Stimulated activated naive CD4-positive, alpha-beta T cell treated with Interleukin-2 at 50 U/mL for 16 hours (primary cell): ENCODE data around the gene SACS.

Experiments used
- DNase-seq: peaks from one replicate; lab custom pipeline; 2025; lab: John Stamatoyannopoulos, UW

The SACS gene

DNA sequence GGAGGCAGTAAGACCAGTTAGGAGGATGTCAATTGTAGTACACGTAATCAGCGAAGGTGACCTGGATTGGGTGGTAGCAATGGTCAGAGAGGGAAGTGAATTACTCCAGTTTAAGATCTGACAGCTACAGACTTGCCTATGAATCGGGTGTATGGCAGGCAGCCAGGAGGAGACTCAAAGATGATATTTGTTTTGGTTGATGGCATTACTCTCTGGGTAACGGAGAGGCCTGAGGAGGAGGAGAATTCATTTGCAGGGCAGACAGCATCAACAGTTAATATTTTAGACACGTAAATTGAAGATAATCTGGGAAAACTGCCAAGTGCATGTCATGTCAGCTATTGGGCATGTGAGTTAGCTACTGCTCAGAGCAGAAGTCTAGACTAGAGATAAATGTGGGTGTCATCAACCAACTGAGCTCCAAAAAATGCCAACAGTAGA lies 143.6 kb downstream of the SACS start:
- no peak for DNase-seq

DNA sequence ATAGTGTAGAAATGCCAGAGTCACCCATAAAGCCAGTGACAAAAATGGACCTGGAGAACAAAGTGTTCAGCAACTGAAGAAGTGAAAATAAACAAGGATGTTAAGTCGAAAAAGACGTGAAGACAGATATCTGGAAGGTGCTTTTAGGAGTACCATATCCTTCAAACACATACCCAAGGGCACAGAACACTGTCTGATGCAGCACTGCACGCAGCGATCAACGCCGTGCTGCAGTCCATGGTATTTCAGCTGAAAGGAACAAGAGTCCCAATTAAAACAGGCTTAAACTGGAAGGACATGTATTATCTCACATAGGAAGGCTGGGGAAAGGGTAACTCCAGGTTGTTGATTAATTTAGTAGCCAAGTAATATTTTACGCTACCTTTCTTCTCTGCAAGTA lies 144.5 kb downstream of the SACS start:
- DNase-seq: no peak

DNA sequence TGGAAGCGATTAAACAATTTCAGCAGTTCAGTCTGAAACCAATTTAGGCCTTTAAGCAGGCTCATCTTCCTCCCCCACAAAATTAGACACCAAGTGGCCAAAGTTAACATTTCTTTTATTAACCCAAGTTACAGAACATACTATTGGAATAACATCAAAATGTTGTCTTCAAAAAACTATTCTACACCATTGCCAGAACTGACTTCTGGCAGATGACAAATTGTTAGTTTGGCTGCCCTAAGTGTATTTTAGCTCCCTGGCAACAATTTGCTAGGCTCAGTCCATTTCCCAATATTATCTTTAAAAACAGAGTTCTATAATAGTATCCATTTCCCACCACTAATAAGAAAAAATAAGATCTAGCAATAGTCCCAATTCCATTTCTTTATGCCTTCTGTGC lies 144.9 kb downstream of the SACS start:
- no peak for DNase-seq

DNA sequence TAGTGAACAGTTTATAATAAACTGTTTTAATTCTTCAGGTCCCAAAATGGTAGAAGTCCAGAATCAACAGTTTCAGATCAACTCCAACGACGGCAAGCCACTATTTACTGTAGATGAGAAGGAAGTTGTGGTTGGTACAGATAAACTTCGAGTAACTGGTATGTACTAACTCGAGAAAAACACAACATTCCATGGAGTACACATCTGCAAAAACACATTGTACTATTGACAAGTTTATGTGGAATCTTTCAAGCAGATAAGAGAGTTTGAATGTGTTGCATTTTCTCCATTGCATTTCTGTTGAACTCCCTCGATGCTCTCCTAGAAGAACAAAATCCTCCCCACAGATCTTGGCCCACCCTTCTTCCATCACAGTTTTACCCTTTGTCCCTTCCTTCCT lies 154.2 kb downstream of the SACS start:
- DNase-seq: no peak
